GM12864 (cell line): ENCODE results near the gene ASH1L.

Experiments used
- DNase-seq: peaks from one replicate; pipeline ENCODE4 v3.0.0-alpha.2; 2011; ENCODE audit warnings: low read depth
- H3K4me3 ChIP-seq: 2 replicates; pipeline ENCODE4 v1.5.1; 2011; ENCODE audit warnings: mild to moderate bottlenecking, low read depth, low read length, control low read depth
- TF ChIP-seq, protein P1 (sequence below): IDR thresholded peaks from 2 replicates; pipeline ENCODE4 v1.5.1; 2011; ENCODE audit warnings: low read depth, mild to moderate bottlenecking, moderate library complexity, low read length, control low read depth, inconsistent platforms; ENCODE audit errors: missing control alignments

ASH1L gene

DNA sequence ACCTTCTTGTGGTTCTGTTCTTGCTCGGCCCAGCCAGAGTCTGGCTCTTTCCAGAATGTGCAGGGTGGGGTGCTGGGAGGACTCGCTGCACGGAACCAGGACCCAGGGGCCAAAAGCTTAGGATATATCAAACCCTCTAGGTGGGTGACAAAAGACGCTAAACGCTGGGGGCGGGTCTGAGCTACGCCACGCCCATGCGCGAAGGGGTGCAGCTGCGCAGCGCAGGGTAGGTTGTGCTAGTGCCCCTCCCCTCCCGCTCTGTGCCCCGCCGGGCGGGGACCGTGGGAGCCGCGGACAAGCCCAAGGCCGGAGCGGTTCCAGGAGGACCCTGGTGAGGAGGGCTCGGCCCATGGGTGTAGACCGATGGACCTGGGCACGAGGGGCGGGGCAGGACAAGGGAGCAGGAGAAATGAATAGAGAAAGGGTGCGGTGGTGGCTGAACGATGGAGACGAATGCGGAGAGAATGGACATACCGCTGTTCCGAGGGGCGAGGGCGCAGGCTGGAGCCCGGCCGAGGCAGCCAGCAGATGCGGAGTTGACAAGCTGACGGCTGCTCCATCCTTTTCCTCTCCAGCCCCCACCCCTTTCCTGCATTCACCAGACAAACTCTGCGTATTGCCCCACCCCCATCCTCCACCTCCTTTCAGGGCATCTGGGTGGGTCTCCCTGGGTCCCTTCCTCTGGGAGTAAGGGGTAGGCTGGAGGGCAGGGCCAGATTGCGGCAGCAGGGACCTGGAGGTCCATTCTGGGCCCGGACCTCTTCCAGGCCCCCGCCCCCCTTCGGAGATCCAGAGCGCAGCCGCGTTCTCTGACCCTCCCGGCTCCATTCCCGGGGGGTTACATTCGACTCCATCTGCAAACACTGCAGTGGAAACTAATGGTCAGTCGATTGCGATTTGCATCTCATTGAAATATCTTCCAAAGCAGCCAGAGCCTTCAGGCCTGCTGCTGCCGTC lies 241.7 kb downstream of the ASH1L start, which contains the start of gene RUSC1:
RUSC1 (plus strand) TSS at position 234 of the 957 bp plus-strand sequence. CDS start 880 bp downstream, outside the sequence.
- no peak within 1 kb of the TSS for H3K4me3 ChIP-seq
- DNase-seq = no peak
- TF ChIP-seq, protein P1, sequence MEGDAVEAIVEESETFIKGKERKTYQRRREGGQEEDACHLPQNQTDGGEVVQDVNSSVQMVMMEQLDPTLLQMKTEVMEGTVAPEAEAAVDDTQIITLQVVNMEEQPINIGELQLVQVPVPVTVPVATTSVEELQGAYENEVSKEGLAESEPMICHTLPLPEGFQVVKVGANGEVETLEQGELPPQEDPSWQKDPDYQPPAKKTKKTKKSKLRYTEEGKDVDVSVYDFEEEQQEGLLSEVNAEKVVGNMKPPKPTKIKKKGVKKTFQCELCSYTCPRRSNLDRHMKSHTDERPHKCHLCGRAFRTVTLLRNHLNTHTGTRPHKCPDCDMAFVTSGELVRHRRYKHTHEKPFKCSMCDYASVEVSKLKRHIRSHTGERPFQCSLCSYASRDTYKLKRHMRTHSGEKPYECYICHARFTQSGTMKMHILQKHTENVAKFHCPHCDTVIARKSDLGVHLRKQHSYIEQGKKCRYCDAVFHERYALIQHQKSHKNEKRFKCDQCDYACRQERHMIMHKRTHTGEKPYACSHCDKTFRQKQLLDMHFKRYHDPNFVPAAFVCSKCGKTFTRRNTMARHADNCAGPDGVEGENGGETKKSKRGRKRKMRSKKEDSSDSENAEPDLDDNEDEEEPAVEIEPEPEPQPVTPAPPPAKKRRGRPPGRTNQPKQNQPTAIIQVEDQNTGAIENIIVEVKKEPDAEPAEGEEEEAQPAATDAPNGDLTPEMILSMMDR = no peak

DNA sequence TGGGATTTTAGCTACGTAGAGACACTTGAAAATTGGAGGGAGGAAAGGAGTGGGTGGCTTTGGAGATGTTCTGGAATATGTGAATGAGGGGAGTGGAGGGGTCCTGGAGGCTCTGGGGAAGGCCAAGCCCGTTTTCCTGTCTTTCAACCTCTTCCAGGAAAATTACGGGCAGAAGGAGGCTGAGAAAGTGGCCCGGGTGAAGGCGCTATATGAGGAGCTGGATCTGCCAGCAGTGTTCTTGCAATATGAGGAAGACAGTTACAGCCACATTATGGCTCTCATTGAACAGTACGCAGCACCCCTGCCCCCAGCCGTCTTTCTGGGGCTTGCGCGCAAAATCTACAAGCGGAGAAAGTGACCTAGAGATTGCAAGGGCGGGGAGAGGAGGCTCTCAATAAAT lies 242.4 kb downstream of the ASH1L start:
- H3K4me3 ChIP-seq = no peak overlapping the region
- TF ChIP-seq, protein P1 = no peak
- no peak for DNase-seq

DNA sequence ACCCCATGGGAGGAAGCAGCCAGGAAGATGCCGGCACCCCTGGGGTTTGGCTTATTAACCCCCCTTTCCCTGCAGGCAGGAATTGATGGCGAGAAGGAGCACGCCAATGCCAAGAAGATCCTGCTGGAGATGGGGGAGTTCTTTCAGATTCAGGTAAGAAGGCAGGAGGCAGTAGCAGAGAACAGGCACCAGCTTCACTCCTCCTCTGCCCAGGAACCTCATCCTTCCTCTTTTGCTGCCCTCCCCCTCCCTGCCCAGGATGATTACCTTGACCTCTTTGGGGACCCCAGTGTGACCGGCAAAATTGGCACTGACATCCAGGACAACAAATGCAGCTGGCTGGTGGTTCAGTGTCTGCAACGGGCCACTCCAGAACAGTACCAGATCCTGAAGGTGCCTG lies 243.1 kb downstream of the ASH1L start:
- TF ChIP-seq, protein P1 = no peak
- no peak overlapping the region for H3K4me3 ChIP-seq
- DNase-seq = no peak

DNA sequence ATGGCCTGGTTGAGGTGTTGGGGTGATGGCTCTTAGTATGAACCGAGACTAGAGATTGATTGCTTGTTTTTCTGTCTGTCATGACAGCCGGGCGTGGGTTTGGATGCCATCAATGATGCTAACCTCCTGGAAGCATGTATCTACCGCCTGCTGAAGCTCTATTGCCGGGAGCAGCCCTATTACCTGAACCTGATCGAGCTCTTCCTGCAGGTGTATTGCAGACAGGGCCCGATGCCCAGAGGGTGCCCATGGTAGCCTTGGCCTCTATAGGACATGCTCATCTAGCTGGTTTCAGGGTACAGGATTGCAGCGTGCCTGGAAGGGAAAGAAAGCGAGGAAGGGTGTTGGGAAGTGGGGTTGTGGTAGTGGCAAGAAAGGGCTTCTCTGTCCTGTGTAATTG lies 244.5 kb downstream of the ASH1L start:
- TF ChIP-seq, protein P1 = no peak
- no peak overlapping the region for H3K4me3 ChIP-seq
- DNase-seq = no peak

DNA sequence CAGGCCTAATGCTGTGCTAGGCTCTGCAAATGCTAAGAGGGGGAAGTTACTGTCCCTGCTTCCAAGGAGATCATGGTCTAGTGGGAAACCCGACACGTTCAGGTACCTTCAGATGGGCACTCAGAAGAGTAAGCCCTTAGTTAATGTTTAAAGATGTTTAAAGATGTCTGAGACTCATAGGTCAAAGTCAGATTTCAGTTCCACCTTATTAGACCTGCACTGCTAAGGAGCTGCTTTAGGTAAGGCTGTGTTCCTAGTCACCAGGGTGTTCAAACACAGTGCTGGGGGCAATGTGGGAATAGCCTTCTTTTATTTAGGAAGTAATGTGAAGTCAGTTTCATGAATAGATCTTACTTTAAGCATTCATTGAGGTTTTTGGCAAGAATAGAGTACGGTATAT lies 245.7 kb downstream of the ASH1L start:
- H3K4me3 ChIP-seq = no peak overlapping the region
- TF ChIP-seq, protein P1 = no peak
- DNase-seq = no peak

DNA sequence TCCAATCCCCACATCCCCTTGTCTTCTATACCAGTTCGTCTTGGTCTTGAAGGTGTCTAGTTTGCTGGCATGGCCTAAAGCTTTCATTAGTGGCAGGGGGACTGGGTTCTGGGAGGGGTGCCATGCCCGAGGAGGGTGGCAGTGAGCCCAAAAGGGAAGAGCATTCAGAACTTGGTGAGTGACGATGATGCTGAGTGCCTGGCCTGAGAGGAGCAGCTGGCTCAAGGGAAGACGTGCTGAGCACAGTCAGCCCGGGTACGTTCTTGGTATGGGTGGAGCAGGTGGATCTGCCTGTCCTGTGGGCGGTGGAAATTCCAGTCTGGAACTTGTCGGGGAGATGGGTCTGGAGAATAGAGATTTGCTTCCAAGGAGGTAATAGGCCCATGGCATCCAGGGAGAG lies 249.3 kb downstream of the ASH1L start:
- H3K4me3 ChIP-seq = no peak overlapping the region
- TF ChIP-seq, protein P1 = no peak
- no peak for DNase-seq
